ENCODE data around the gene LIN9. TPM values are rescaled to one million over a fixed set of nuclear protein-coding genes. Genes with fewer than 3 reads are reported as not detected.
"Not testable (repeated sequence)": the region's sequence is repeated elsewhere in the genome, so short reads cannot be mapped to it uniquely, and the experiment has no call there.

LIN9 gene
- total RNA-seq, 1 donor from 2014 or later, result 4.6 TPM

- TF ChIP-seq CTCF (IDR thresholded peaks at IDR 0.05; ENCODE audit: insufficient read depth, low read length, poor library complexity, severe bottlenecking), result no peak
- Histone ChIP-seq H3K27me3 (ENCODE audit: control insufficient read depth, insufficient read depth, low read length) (no peaks in the 10 kb centered on the region), H3K36me3 (ENCODE audit: control insufficient read depth, insufficient read depth, low read length) (no peaks in the 10 kb centered on the region), H3K4me3 (ENCODE audit: low read depth, low read length) (no peak overlapping the region)
- DNase-seq (ENCODE audit: low read depth), result no peak
Observed at GRCh38 chr1:226279498-226279897, 29.5 kb downstream of the LIN9 start.

GRCh38 chr1:226277897-226278296, 31.1 kb downstream of the LIN9 start:
- DNase-seq (ENCODE audit: low read depth), result no peak
- TF ChIP-seq CTCF (IDR thresholded peaks at IDR 0.05; ENCODE audit: insufficient read depth, low read length, poor library complexity, severe bottlenecking), result no peak
- Histone ChIP-seq H3K4me3 (ENCODE audit: low read depth, low read length) (no peak overlapping the region), H3K27me3 (ENCODE audit: control insufficient read depth, insufficient read depth, low read length) (no peaks in the 10 kb centered on the region), H3K36me3 (ENCODE audit: control insufficient read depth, insufficient read depth, low read length) (no peaks in the 10 kb centered on the region)

- H3K36me3 ChIP-seq (ENCODE audit: control insufficient read depth, insufficient read depth, low read length), result no peaks in the 10 kb centered on the region
Observed at GRCh38 chr1:226276987-226277386, 32.0 kb downstream of the LIN9 start.

GRCh38 chr1:226276077-226276682, 32.8 kb downstream of the LIN9 start:
- TF ChIP-seq CTCF (IDR thresholded peaks at IDR 0.05; ENCODE audit: insufficient read depth, low read length, poor library complexity, severe bottlenecking), result no peak

More at GRCh38 chr1:226276987-226277386, 32.0 kb downstream of the LIN9 start:
- no peak for DNase-seq (ENCODE audit: low read depth)
- H3K4me3 ChIP-seq (ENCODE audit: low read depth, low read length), result no peak overlapping the region
- TF ChIP-seq CTCF (IDR thresholded peaks at IDR 0.05; ENCODE audit: insufficient read depth, low read length, poor library complexity, severe bottlenecking), result no peak
- no peaks in the 10 kb centered on the region for H3K27me3 ChIP-seq (ENCODE audit: control insufficient read depth, insufficient read depth, low read length)

GRCh38 chr1:226274138-226274537, 34.8 kb downstream of the LIN9 start:
- Histone ChIP-seq H3K27me3 (ENCODE audit: control insufficient read depth, insufficient read depth, low read length) (no peaks in the 10 kb centered on the region), H3K36me3 (ENCODE audit: control insufficient read depth, insufficient read depth, low read length) (no peaks in the 10 kb centered on the region), H3K4me3 (ENCODE audit: low read depth, low read length) (no peak overlapping the region)
- DNase-seq (ENCODE audit: low read depth), result no peak
- no peak for TF ChIP-seq CTCF (IDR thresholded peaks at IDR 0.05; ENCODE audit: insufficient read depth, low read length, poor library complexity, severe bottlenecking)

More at GRCh38 chr1:226276077-226276682, 32.8 kb downstream of the LIN9 start:
- H3K4me3 ChIP-seq (ENCODE audit: low read depth, low read length), result no peak overlapping the region
- no peak for DNase-seq (ENCODE audit: low read depth)
- no peaks in the 10 kb centered on the region for H3K36me3 ChIP-seq (ENCODE audit: control insufficient read depth, insufficient read depth, low read length)
- H3K27me3 ChIP-seq (ENCODE audit: control insufficient read depth, insufficient read depth, low read length), result no peaks in the 10 kb centered on the region

- H3K27me3 ChIP-seq (ENCODE audit: control insufficient read depth, insufficient read depth, low read length); H3K4me3 ChIP-seq (ENCODE audit: low read depth, low read length); H3K36me3 ChIP-seq (ENCODE audit: control insufficient read depth, insufficient read depth, low read length); DNase-seq (ENCODE audit: low read depth): not testable (repeated sequence)
Observed at GRCh38 chr1:226272233-226272902, 36.6 kb downstream of the LIN9 start.
